ENCODE results near the gene AMOTL2.
A peak's percentile ranks its signal among the peaks of the same experiment; 100 is the strongest.

AMOTL2 gene

GRCh38 chr3:134374105-134374790 is at the start of gene AMOTL2:
Gene AMOTL2 (minus strand): TSS chr3:134374447. CDS start chr3:134371433, 3,014 bp downstream.
- no peak for TF ChIP-seq CTCF (conservative IDR thresholded peaks at IDR 0.05; ENCODE audit: low read depth, low read length)
- peak; percentile 89 for DNase-seq (ENCODE audit: low read depth)
- H3K4me3 ChIP-seq (ENCODE audit: low read length) = peak within 1 kb of the TSS; percentile 98

DNA sequence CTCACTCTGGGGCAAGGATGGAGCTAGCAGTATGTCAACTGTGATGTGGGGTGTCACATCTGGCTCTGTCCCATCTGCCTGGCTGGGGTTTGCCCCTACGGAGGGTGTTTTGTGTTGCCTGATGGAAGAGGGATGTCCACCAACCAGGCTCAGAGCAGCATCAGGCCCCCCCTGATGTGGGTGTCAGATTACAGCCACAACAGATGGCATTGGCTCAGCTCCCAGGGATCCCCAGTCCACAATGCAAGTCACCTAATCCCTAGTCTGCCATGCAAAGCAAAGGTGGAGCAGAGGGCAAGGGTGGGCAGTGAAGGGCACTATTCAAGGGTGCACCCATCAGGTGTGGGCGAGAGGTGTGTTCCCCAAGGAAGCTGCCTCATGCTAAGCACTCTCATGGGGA is 48.9 kb upstream of the AMOTL2 start:
- no peak for DNase-seq (ENCODE audit: low read depth)

GRCh38 chr3:134419960-134420321 is 45.7 kb upstream of the AMOTL2 start:
- H3K4me3 ChIP-seq (ENCODE audit: low read length) = no peak overlapping the region

More for the DNA sequence above, 48.9 kb upstream of the AMOTL2 start:
- no peak overlapping the region for H3K4me3 ChIP-seq (ENCODE audit: low read length)
- no peak for TF ChIP-seq CTCF (conservative IDR thresholded peaks at IDR 0.05; ENCODE audit: low read depth, low read length)

DNA sequence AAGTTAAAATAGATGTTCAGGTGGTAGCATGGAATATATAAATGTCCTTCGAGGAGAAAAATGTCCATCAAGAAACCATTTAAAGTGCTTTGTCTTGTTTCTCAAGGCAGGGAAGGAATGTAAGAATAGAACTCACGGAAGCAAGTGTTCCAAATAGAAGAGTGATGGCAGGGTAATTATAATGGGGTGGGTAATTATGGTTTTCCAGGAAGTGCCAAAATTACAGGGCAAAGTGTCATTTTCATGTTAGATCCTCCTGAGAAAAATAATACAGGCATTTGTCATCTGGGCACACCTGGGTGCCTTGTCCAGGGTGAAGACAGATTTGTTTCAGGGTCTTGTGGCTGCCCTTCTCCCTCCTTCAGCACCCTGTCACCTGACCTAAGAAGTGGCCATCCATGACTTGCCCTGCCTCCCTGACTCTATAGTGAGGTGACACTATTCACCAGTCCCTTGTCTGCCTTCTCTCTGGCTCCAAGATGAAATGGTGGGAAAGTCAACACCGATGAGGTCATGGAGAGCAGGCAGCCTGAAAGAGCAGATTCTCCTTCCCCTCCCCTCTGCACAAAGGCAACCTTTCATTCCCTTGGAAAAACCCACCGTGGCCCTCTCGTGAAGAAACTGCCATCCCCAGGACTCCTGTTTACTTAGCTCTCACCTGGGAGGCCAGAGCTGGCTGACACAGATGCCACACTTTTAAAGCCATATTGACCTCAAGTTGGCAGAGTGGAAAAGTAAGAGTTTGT is 45.1 kb upstream of the AMOTL2 start:
- no peak for DNase-seq (ENCODE audit: low read depth)
- no peak overlapping the region for H3K4me3 ChIP-seq (ENCODE audit: low read length)
- TF ChIP-seq CTCF (conservative IDR thresholded peaks at IDR 0.05; ENCODE audit: low read depth, low read length) = no peak

More at GRCh38 chr3:134419960-134420321, 45.7 kb upstream of the AMOTL2 start:
- no peak for TF ChIP-seq CTCF (conservative IDR thresholded peaks at IDR 0.05; ENCODE audit: low read depth, low read length)
- no peak for DNase-seq (ENCODE audit: low read depth)

GRCh38 chr3:134409041-134409440 is 34.8 kb upstream of the AMOTL2 start:
- no peak for DNase-seq (ENCODE audit: low read depth)
- no peak for TF ChIP-seq CTCF (conservative IDR thresholded peaks at IDR 0.05; ENCODE audit: low read depth, low read length)
- no peak overlapping the region for H3K4me3 ChIP-seq (ENCODE audit: low read length)

- no peak for TF ChIP-seq CTCF (conservative IDR thresholded peaks at IDR 0.05; ENCODE audit: low read depth, low read length)
- DNase-seq (ENCODE audit: low read depth) = no peak
- H3K4me3 ChIP-seq (ENCODE audit: low read length) = no peak overlapping the region
Observed at GRCh38 chr3:134407239-134407625, 33.0 kb upstream of the AMOTL2 start.

Data from retinal pigment epithelial cell (primary cell).